Neural cell (in vitro differentiated cells): ENCODE results near the gene RASEF. TPM values are rescaled to one million over a fixed set of nuclear protein-coding genes. Genes with fewer than 3 reads are reported as not detected.

ENCODE experiments used
- H2AFZ ChIP-seq: fragments of 200-600, 300-800 bp; sonication (generic), shearing (Covaris generic); 2 replicates; pipeline ENCODE4 v1.6.0; 2014; ENCODE audit warnings: low read depth, mild to moderate bottlenecking, antibody characterized with exemption, low read length, moderate library complexity
- H3F3A ChIP-seq: fragments of 200-600 bp; shearing (Covaris generic); 2 replicates; pipeline ENCODE4 v1.6.1; 2016; ENCODE audit warnings: mild to moderate bottlenecking, moderate library complexity, mixed read lengths, antibody characterized with exemption, low read length; ENCODE audit not compliant: insufficient read depth, poor library complexity, severe bottlenecking
- H3K27ac ChIP-seq: fragments of 200-600, 300-800 bp; sonication (generic), shearing (Covaris generic); 2 replicates; pipeline ENCODE4 v1.5.1; 2014; ENCODE audit warnings: mild to moderate bottlenecking, low read length, moderate library complexity
- H3K27me3 ChIP-seq: fragments of 300-800, 200-600 bp; sonication (generic), shearing (Covaris generic); 2 replicates; pipeline ENCODE4 v1.6.0; 2014; ENCODE audit warnings: mild to moderate bottlenecking, low read depth, low read length, moderate library complexity; ENCODE audit not compliant: insufficient read depth
- H3K36me3 ChIP-seq: fragments of 300-800, 200-600 bp; sonication (generic), shearing (Covaris generic); 2 replicates; pipeline ENCODE4 v1.5.1; 2014; ENCODE audit warnings: mild to moderate bottlenecking, antibody characterized with exemption, low read length, moderate library complexity; ENCODE audit not compliant: insufficient read depth
- H3K4me2 ChIP-seq: fragments of 300-800, 200-600 bp; sonication (generic), shearing (Covaris generic); 2 replicates; pipeline ENCODE4 v1.6.0; 2014; ENCODE audit warnings: mild to moderate bottlenecking, low read length
- H3K4me3 ChIP-seq: fragments of 300-800, 200-600 bp; sonication (generic), shearing (Covaris generic); 2 replicates; pipeline ENCODE4 v1.5.1; 2014; ENCODE audit warnings: mild to moderate bottlenecking, low read length, moderate library complexity
- H3K79me2 ChIP-seq: fragments of 200-600 bp; shearing (Covaris generic); replicated peaks from 2 replicates; pipeline ENCODE4 v1.6.0; 2014; ENCODE audit warnings: mild to moderate bottlenecking, low read length, moderate library complexity; ENCODE audit not compliant: insufficient read depth
- H3K9ac ChIP-seq: fragments of 300-800, 200-600 bp; sonication (generic), shearing (Covaris generic); 2 replicates; pipeline ENCODE4 v1.6.1; 2016; ENCODE audit warnings: mild to moderate bottlenecking, low read length, mixed read lengths
- H3K9me2 ChIP-seq: fragments of 200-600 bp; shearing (Covaris generic); 2 replicates; pipeline ENCODE4 v1.6.1; 2016; ENCODE audit warnings: mild to moderate bottlenecking, low read length, mixed read lengths; ENCODE audit not compliant: insufficient read depth
- H3K9me3 ChIP-seq: fragments of 200-600, 300-800 bp; sonication (generic), shearing (Covaris generic); 2 replicates; pipeline ENCODE4 v1.6.1; 2016; ENCODE audit warnings: mild to moderate bottlenecking, mixed run types, low read length, moderate library complexity, mixed read lengths
- H4K20me1 ChIP-seq: fragments of 200-600 bp; shearing (Covaris generic); 2 replicates; pipeline ENCODE4 v1.6.1; 2016; ENCODE audit warnings: mild to moderate bottlenecking, mixed run types; ENCODE audit not compliant: insufficient read depth
- CTCF ChIP-seq: fragments of 450-650 bp; IDR thresholded peaks from 2 replicates; pipeline ENCODE4 v1.5.1; 2014; ENCODE audit warnings: antibody characterized with exemption, mild to moderate bottlenecking, moderate library complexity; ENCODE audit not compliant: poor library complexity, severe bottlenecking
- EP300 ChIP-seq: fragments of 450-650 bp; conservative IDR thresholded peaks from 2 replicates; pipeline ENCODE4 v1.6.1; 2014; ENCODE audit warnings: antibody characterized with exemption, mild to moderate bottlenecking, moderate library complexity; ENCODE audit not compliant: poor library complexity, severe bottlenecking
- EZH2 ChIP-seq: fragments of 200-600, 300-800 bp; shearing (Covaris generic), sonication (generic); IDR thresholded peaks from 2 replicates; pipeline ENCODE4 v1.6.1; 2014; ENCODE audit warnings: antibody characterized with exemption, low read length, borderline replicate concordance, mild to moderate bottlenecking; ENCODE audit not compliant: insufficient read depth, poor library complexity, severe bottlenecking
- MXI1 ChIP-seq: fragments of 450-650 bp; conservative IDR thresholded peaks from 2 replicates; pipeline ENCODE4 v1.6.1; 2014; ENCODE audit warnings: antibody characterized with exemption, mild to moderate bottlenecking; ENCODE audit not compliant: poor library complexity, severe bottlenecking
- POLR2AphosphoS5 ChIP-seq: IDR thresholded peaks from 2 replicates; pipeline ENCODE4 v1.6.1; 2012
- RAD21 ChIP-seq: fragments of 450-650 bp; conservative IDR thresholded peaks from 2 replicates; pipeline ENCODE4 v1.6.1; 2014; ENCODE audit warnings: antibody characterized with exemption, mild to moderate bottlenecking, moderate library complexity
- REST ChIP-seq: IDR thresholded peaks from 2 replicates; pipeline ENCODE4 v1.6.1; 2012; ENCODE audit warnings: borderline replicate concordance
- SMC3 ChIP-seq: fragments of 450-650 bp; conservative IDR thresholded peaks from 2 replicates; pipeline ENCODE4 v1.6.1; 2014; ENCODE audit warnings: antibody characterized with exemption, mild to moderate bottlenecking, moderate library complexity; ENCODE audit not compliant: poor library complexity
- TAF1 ChIP-seq: IDR thresholded peaks from 2 replicates; pipeline ENCODE4 v1.6.1; 2012; ENCODE audit warnings: low read depth
- polyA plus RNA-seq: library from polyadenylated mRNA; depleted of rRNA; stranded (reverse); fragments of >200 nt; gene quantifications from 2 replicates; pipeline ENCODE4 v1.2.3, GENCODE V29; 2014

RASEF gene
- polyA plus RNA-seq, 1 donor from 2014 or later, result 0.12 TPM

GRCh38 chr9:83034587-83034986 lies 28.4 kb downstream of the RASEF start:
- Histone ChIP-seq H3K4me3 (no peak overlapping the region), H3K9ac (no peak overlapping the region), H2AFZ (no peak overlapping the region), H3K9me3 (no peaks in the 10 kb centered on the region), H3K9me2 (no peaks in the 10 kb centered on the region), H3F3A (no peaks in the 10 kb centered on the region), H3K27ac (no peak overlapping the region), H3K79me2 (no peaks in the 10 kb centered on the region), H3K36me3 (no peaks in the 10 kb centered on the region), H4K20me1 (no peaks in the 10 kb centered on the region), H3K27me3 (no peaks in the 10 kb centered on the region), H3K4me2 (no peak overlapping the region)
- TF ChIP-seq EP300 (no peak), EZH2 (no peak), TAF1 (no peak), RAD21 (no peak), CTCF (no peak), SMC3 (no peak), POLR2AphosphoS5 (no peak), REST (no peak), MXI1 (no peak)

GRCh38 chr9:83034026-83034425 lies 28.9 kb downstream of the RASEF start:
- Histone ChIP-seq H3K4me2 (no peak overlapping the region), H3K79me2 (no peaks in the 10 kb centered on the region), H3F3A (no peaks in the 10 kb centered on the region), H3K9ac (no peak overlapping the region), H2AFZ (no peak overlapping the region), H3K9me3 (no peaks in the 10 kb centered on the region), H3K27ac (no peak overlapping the region), H4K20me1 (no peaks in the 10 kb centered on the region), H3K27me3 (no peaks in the 10 kb centered on the region), H3K4me3 (no peak overlapping the region), H3K9me2 (no peaks in the 10 kb centered on the region), H3K36me3 (no peaks in the 10 kb centered on the region)
- TF ChIP-seq RAD21 (no peak), POLR2AphosphoS5 (no peak), EP300 (no peak)
